ENCODE data around the gene CREB3L1. TPM values are rescaled to one million over a fixed set of nuclear protein-coding genes. Genes with fewer than 3 reads are reported as not detected.

Gene CREB3L1
- total and polyA plus RNA-seq, 2 of the 13 experiments (the other 11 are each of a cell fraction or from before 2014, with no cell fraction given), result not detected

- TF ChIP-seq GABPA (IDR thresholded peaks at IDR 0.05; ENCODE audit: low read depth, low read length), result no peak
- TF ChIP-seq GABPA (CRISPR knock-in tag; IDR thresholded peaks at IDR 0.05; ENCODE audit: low read depth), result no peak
- TF ChIP-seq FOXA3 (CRISPR knock-in tag; IDR thresholded peaks at IDR 0.05), result peak; percentile 81
- TF ChIP-seq EP300 (IDR thresholded peaks at IDR 0.05; ENCODE audit: low read depth in 2 of 2, low read length in 2 of 2), result 0 out of 4 replicates have a peak, but pooled peaks of 1 of the 2 experiments have one; percentile 26
- TF ChIP-seq EP300 (CRISPR knock-in tag; IDR thresholded peaks at IDR 0.05; ENCODE audit: borderline replicate concordance), result no peak
- TF ChIP-seq ZNF619 (CRISPR knock-in tag; IDR thresholded peaks at IDR 0.05), result no peak
- no peak; the same call in 1 of the 2 replicates for TF ChIP-seq KDM5B (CRISPR knock-in tag; IDR thresholded peaks at IDR 0.05; ENCODE audit: borderline replicate concordance)
- no peak for TF ChIP-seq ZNF768 (CRISPR knock-in tag; IDR thresholded peaks at IDR 0.05)
- TF ChIP-seq ZMAT3 (CRISPR knock-in tag; conservative IDR thresholded peaks at IDR 0.05), result no peak
- TF ChIP-seq ZNF800 (CRISPR knock-in tag; IDR thresholded peaks at IDR 0.05), result no peak
- no peak for TF ChIP-seq TP53 (CRISPR knock-in tag; conservative IDR thresholded peaks at IDR 0.05)
- TF ChIP-seq NR0B2 (CRISPR knock-in tag; IDR thresholded peaks at IDR 0.05), result no peak
- peak; percentile 71 for TF ChIP-seq ZMYM3 (CRISPR knock-in tag; IDR thresholded peaks at IDR 0.05)
- no peak for TF ChIP-seq PCBP1 (IDR thresholded peaks at IDR 0.05; ENCODE audit: borderline replicate concordance, low read depth, low read length)
- no peak for TF ChIP-seq ZFP1 (CRISPR knock-in tag; IDR thresholded peaks at IDR 0.05)
- no peak for TF ChIP-seq ZBTB10 (CRISPR knock-in tag; IDR thresholded peaks at IDR 0.05; ENCODE audit: borderline replicate concordance)
- TF ChIP-seq ZNF891 (CRISPR knock-in tag; IDR thresholded peaks at IDR 0.05), result peak; percentile 34; the same call in 1 of the 2 replicates
- no peak for TF ChIP-seq ZNF770 (CRISPR knock-in tag; IDR thresholded peaks at IDR 0.05)
- TF ChIP-seq ZNF564 (CRISPR knock-in tag; IDR thresholded peaks at IDR 0.05), result peak; percentile 47; the same call in 1 of the 2 replicates
- TF ChIP-seq NR2F2 (IDR thresholded peaks at IDR 0.05; ENCODE audit: borderline replicate concordance, low read depth), result peak; percentile 67; the same call in 1 of the 2 replicates
- no peak for TF ChIP-seq ZNF232 (CRISPR knock-in tag; IDR thresholded peaks at IDR 0.05; ENCODE audit: borderline replicate concordance)
- no peak for TF ChIP-seq CBX5 (CRISPR knock-in tag; IDR thresholded peaks at IDR 0.05; ENCODE audit: borderline replicate concordance)
- no peak for TF ChIP-seq ATRX (CRISPR knock-in tag; IDR thresholded peaks at IDR 0.05; ENCODE audit: borderline replicate concordance)
- no peak; the same call in 1 of the 2 replicates for TF ChIP-seq ZNF629 (CRISPR knock-in tag; conservative IDR thresholded peaks at IDR 0.05)
- TF ChIP-seq ZNF614 (CRISPR knock-in tag; IDR thresholded peaks at IDR 0.05; ENCODE audit: borderline replicate concordance), result 0 out of 2 replicates have a peak, but pooled peaks have one; percentile 16
- no peak for TF ChIP-seq ELF4 (CRISPR knock-in tag; IDR thresholded peaks at IDR 0.05; ENCODE audit: borderline replicate concordance)
These were observed 23.4 kb upstream of the CREB3L1 start (continued) for GRCh38 chr11:46254133-46254491.
